A549 treated with ZK216348 at 1 μM for 4 hours (cell line): ENCODE data around the gene DOK5. TPM values are rescaled to one million over a fixed set of nuclear protein-coding genes. Genes with fewer than 3 reads are reported as not detected.

Source experiments
- total RNA-seq: library from RNA; stranded (reverse); fragments of 200-300 nt; extraction: Qiagen RNA extraction; gene quantifications from 5 replicates; pipeline ENCODE4 v1.2.3, GENCODE V29; 2022; ENCODE audit warnings: low read depth

DOK5 gene
- total RNA-seq, result not detected in 5 replicates

GRCh38 chr20:54475334-54476168, at the start of gene DOK5:
DOK5 (plus strand) TSS chr20:54475593; CDS start chr20:54475947, 354 bp downstream.

